GM12878 (cell line): ENCODE data around the gene ADCY9. TPM values are rescaled to one million over a fixed set of nuclear protein-coding genes. Genes with fewer than 3 reads are reported as not detected.

Experiments used
- ATAC-seq: fragments of 200-7000 bp; cut with Tn5 transposase; 3 replicates; pipeline ENCODE4 v1.9.1; 2020; ENCODE audit warnings: mild to moderate bottlenecking, moderate library complexity
- BruUV-seq: library from RNA; stranded (reverse); fragments of 400-500 nt; replicated peaks from 2 replicates; lab custom pipeline; 2021; lab: Mats Ljungman, UMichigan
- CTCF ChIA-PET: fragments of 300-600 bp; sonication (Branson Sonifier 250); formaldehyde crosslinking; extraction: SDS; loops from one replicate; lab custom pipeline; 2021; ENCODE audit warnings: inconsistent platforms; lab: Yijun Ruan, JAX
- POLR2A ChIA-PET: fragments of 350-600 bp; formaldehyde crosslinking; extraction: SDS; loops from one replicate; lab custom pipeline; 2021; ENCODE audit warnings: inconsistent platforms; lab: Charles Lee
- RAD21 ChIA-PET: fragments of 300-600 bp; sonication (Branson Sonifier 250); formaldehyde crosslinking; loops from one replicate; lab custom pipeline; 2023; ENCODE audit warnings: antibody characterized with exemption; ENCODE audit not compliant: unreplicated experiment; lab: Charles Lee
- SMC1A ChIA-PET: fragments of 300-600 bp; sonication (Branson Sonifier 250); formaldehyde crosslinking; loops from one replicate; lab custom pipeline; 2023; ENCODE audit not compliant: unreplicated experiment, uncharacterized antibody; lab: Charles Lee
- DNase-seq: peaks from one replicate; pipeline ENCODE4 v3.0.0-alpha.2; 2011; ENCODE audit warnings: low read depth, low spot score
- FAIRE-seq: peaks from 3 replicates; lab custom pipeline; 2011; peaks lifted over from hg19 to GRCh38; lab: Jason Lieb, UNC
- H2AFZ ChIP-seq: 2 replicates; pipeline ENCODE4 v1.6.0; 2011; ENCODE audit warnings: low read depth, low read length, control low read depth; ENCODE audit not compliant: control insufficient read depth
- H3K27ac ChIP-seq: 2 replicates; pipeline ENCODE4 v1.5.1; 2011; ENCODE audit warnings: control low read depth; ENCODE audit not compliant: control insufficient read depth, insufficient read depth
- H3K27me3 ChIP-seq, 2 experiments: replicated peaks in 1 of 2; 2 replicates each; pipeline versions ENCODE4 v1.6.0 to v1.6.1; 2011; ENCODE audit warnings: low read length in 1 of 2; ENCODE audit not compliant: control insufficient read depth in 2 of 2, insufficient read depth in 2 of 2
- H3K36me3 ChIP-seq, 2 experiments: 2 replicates each; pipeline ENCODE4 v1.5.1; 2011; ENCODE audit warnings: low read length in 1 of 2; ENCODE audit not compliant: control insufficient read depth in 2 of 2, insufficient read depth in 2 of 2
- H3K4me1 ChIP-seq: 2 replicates; pipeline ENCODE4 v1.6.1; 2011; ENCODE audit warnings: mild to moderate bottlenecking, low read length, moderate library complexity, mixed read lengths; ENCODE audit not compliant: control insufficient read depth, insufficient read depth
- H3K4me2 ChIP-seq: 2 replicates; pipeline ENCODE4 v1.6.0; 2011; ENCODE audit warnings: control low read depth; ENCODE audit not compliant: control insufficient read depth, insufficient read depth
- H3K4me3 ChIP-seq: fragments of 200-600 bp; sonication (generic); 2 replicates; pipeline ENCODE4 v1.5.1; 2016
- H3K79me2 ChIP-seq: 2 replicates; pipeline ENCODE4 v1.6.0; 2011; ENCODE audit warnings: low read length; ENCODE audit not compliant: control insufficient read depth, insufficient read depth
- H3K9ac ChIP-seq: 2 replicates; pipeline ENCODE4 v1.8.0; 2011; ENCODE audit warnings: low read length, control low read depth, mixed read lengths; ENCODE audit not compliant: control insufficient read depth, insufficient read depth
- H3K9me3 ChIP-seq: replicated peaks from 3 replicates; pipeline ENCODE4 v1.5.1; 2011; ENCODE audit warnings: mild to moderate bottlenecking, low read length; ENCODE audit not compliant: control insufficient read depth, insufficient read depth
- H4K20me1 ChIP-seq: 2 replicates; pipeline ENCODE4 v1.6.0; 2011; ENCODE audit not compliant: control insufficient read depth, insufficient read depth
- ASH2L ChIP-seq: fragments of 300-600, 200-600 bp; sonication (generic); IDR thresholded peaks from 2 replicates; pipeline ENCODE4 v1.6.1; 2017; ENCODE audit warnings: low read depth, mild to moderate bottlenecking, borderline replicate concordance
- HCFC1 ChIP-seq: fragments of 150-350 bp; IDR thresholded peaks from 2 replicates; pipeline ENCODE4 v1.6.1; 2014; ENCODE audit warnings: low read length
- HDGF ChIP-seq: fragments of 450-650 bp; IDR thresholded peaks from 2 replicates; pipeline ENCODE4 v1.6.1; 2016; ENCODE audit warnings: antibody characterized with exemption
- NFYA ChIP-seq: IDR thresholded peaks from 2 replicates; pipeline ENCODE4 v1.6.1; 2011; ENCODE audit warnings: low read depth, mild to moderate bottlenecking, low read length, improper control_type of control experiment, borderline replicate concordance
- NR2F1 ChIP-seq: fragments of 450-650 bp; conservative IDR thresholded peaks from 2 replicates; pipeline ENCODE4 v1.6.1; 2017; ENCODE audit warnings: mild to moderate bottlenecking
- RAD51 ChIP-seq: fragments of 450-650 bp; IDR thresholded peaks from 2 replicates; pipeline ENCODE4 v1.6.1; 2016; ENCODE audit warnings: moderate library complexity, mild to moderate bottlenecking, inconsistent platforms
- RELA ChIP-seq: fragments of 450-650 bp; IDR thresholded peaks from 2 replicates; pipeline ENCODE4 v1.8.0; 2014; ENCODE audit warnings: borderline replicate concordance; ENCODE audit not compliant: partially characterized antibody
- SIX5 ChIP-seq: IDR thresholded peaks from 2 replicates; pipeline ENCODE4 v1.6.1; 2011; ENCODE audit warnings: mild to moderate bottlenecking, low read depth, low read length, moderate library complexity; ENCODE audit not compliant: severe bottlenecking
- ZNF274 ChIP-seq: IDR thresholded peaks from one replicate; pipeline ENCODE4 v1.8.0; 2011; ENCODE audit not compliant: insufficient read length, insufficient read depth
- WGBS: methylation state at CpG from one replicate; pipeline ENCODE4 v1.1.6; 2016; ENCODE audit warnings: low lambda C conversion rate; ENCODE audit not compliant: insufficient replicate concordance, insufficient coverage; ENCODE audit errors: missing lambda C conversion rate; 5-methylcytosine and 5-hydroxymethylcytosine counted together
- in situ Hi-C: fragments of 300-500 bp; cut with MboI; formaldehyde crosslinking; loops from 9 replicates; pipeline ENCODE4 v1.14.3; 2018; ENCODE audit warnings: mixed read lengths
- intact Hi-C: fragments of 100-400 bp; cut with micrococcal nuclease; formaldehyde crosslinking; loops from one replicate; pipeline ENCODE4 v1.14.2; 2022; ENCODE audit not compliant: unreplicated experiment
- polyA plus RNA-seq, 11 experiments: library from polyadenylated mRNA; depleted of rRNA in 4 of 11; unstranded in 6 of 11; stranded (reverse) in 5 of 11; fragments of >200 nt; fragmentation: Nextera tagmentation in 4 of 11; fragmentation: Illumina TruSeq in 1 of 11; extraction: Ambion mirVana in 4 of 11; extraction: Trizol in 1 of 11; gene quantifications; 1 replicate in 1 of 11; 2 replicates in 10 of 11; pipeline versions ENCODE4 v1.2.1 to v1.2.3, GENCODE V29; 2011 to 2016; ENCODE audit warnings: inconsistent platforms in 2 of 11, missing spikeins in 2 of 11, low read depth in 1 of 11
- total RNA-seq, 4 experiments: library from RNA; depleted of rRNA in 3 of 4; stranded (reverse); fragments of >200 nt in 3 of 4; fragmentation: Illumina TruSeq in 1 of 4; extraction: Trizol in 1 of 4; gene quantifications; 2 replicates each; pipeline versions ENCODE4 v1.2.1 to v1.2.3, GENCODE V29; 2013 to 2021
- TF ChIP-seq, protein P1 (sequence below): fragments of 450-650 bp; IDR thresholded peaks from 2 replicates; pipeline ENCODE4 v1.6.1; 2018; ENCODE audit warnings: borderline replicate concordance, mild to moderate bottlenecking; ENCODE audit not compliant: partially characterized antibody
- TF ChIP-seq, protein P2 (sequence below): IDR thresholded peaks from 2 replicates; pipeline ENCODE4 v1.6.1; 2011; ENCODE audit warnings: low read depth, mild to moderate bottlenecking, low read length, moderate library complexity, borderline replicate concordance; ENCODE audit errors: extremely low read depth

ADCY9 gene
- total and polyA plus RNA-seq, 10 of the 15 experiments (the other 5 are each of a cell fraction or from before 2014, with no cell fraction given) = 0.09 to 0.41 (median 0.15) TPM; not detected in 3

- BruUV-seq = no TSS peak
- H3K9ac ChIP-seq = no peak overlapping the region
- in situ Hi-C loops (no loop called here), intact Hi-C loops (no loop called here)
- no peaks in the 10 kb centered on the region for H3K36me3 ChIP-seq
- ATAC-seq (no peak), DNase-seq (no peak), FAIRE-seq (no peak)
- no peak overlapping the region for H3K4me2 ChIP-seq
- H3K4me3 ChIP-seq = no peak overlapping the region
- ChIA-PET POLR2A (no interaction called here), SMC1A (no interaction called here), CTCF (no interaction called here), RAD21 (no interaction called here)
- no peaks in the 10 kb centered on the region for H3K27me3 ChIP-seq
- H3K27ac ChIP-seq = no peak overlapping the region
- H3K9me3 ChIP-seq = no peaks in the 10 kb centered on the region
- no peaks in the 10 kb centered on the region for H3K79me2 ChIP-seq
- TF ChIP-seq HCFC1 (no peak), NR2F1 (no peak), RAD51 (no peak), RELA (no peak), ASH2L (no peak), SIX5 (no peak), NFYA (no peak), HDGF (no peak), ZNF274 (no peak)
- TF ChIP-seq, protein P1, sequence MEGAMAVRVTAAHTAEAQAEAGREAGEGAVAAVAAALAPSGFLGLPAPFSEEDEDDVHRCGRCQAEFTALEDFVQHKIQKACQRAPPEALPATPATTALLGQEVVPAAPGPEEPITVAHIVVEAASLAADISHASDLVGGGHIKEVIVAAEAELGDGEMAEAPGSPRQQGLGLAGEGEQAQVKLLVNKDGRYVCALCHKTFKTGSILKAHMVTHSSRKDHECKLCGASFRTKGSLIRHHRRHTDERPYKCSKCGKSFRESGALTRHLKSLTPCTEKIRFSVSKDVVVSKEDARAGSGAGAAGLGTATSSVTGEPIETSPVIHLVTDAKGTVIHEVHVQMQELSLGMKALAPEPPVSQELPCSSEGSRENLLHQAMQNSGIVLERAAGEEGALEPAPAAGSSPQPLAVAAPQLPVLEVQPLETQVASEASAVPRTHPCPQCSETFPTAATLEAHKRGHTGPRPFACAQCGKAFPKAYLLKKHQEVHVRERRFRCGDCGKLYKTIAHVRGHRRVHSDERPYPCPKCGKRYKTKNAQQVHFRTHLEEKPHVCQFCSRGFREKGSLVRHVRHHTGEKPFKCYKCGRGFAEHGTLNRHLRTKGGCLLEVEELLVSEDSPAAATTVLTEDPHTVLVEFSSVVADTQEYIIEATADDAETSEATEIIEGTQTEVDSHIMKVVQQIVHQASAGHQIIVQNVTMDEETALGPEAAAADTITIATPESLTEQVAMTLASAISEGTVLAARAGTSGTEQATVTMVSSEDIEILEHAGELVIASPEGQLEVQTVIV = no peak
- TF ChIP-seq, protein P2, sequence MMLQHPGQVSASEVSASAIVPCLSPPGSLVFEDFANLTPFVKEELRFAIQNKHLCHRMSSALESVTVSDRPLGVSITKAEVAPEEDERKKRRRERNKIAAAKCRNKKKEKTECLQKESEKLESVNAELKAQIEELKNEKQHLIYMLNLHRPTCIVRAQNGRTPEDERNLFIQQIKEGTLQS = no peak
- no peak overlapping the region for H2AFZ ChIP-seq
- 64% methylated on average over 19 of the region's 19 CpGs for WGBS
- no peaks in the 10 kb centered on the region for H3K4me1 ChIP-seq
- no peaks in the 10 kb centered on the region for H4K20me1 ChIP-seq
Observed at GRCh38 chr16:4003166-4003565, 113.1 kb downstream of the ADCY9 start.
